KMS-11 (cell line): ENCODE data around the gene GRID2.

Experiments
- H2AFZ ChIP-seq: fragments of 200-600 bp; sonication (generic); 2 replicates; pipeline ENCODE4 v1.6.1; 2016; ENCODE audit warnings: antibody characterized with exemption, mixed run types, low read depth
- H3K27ac ChIP-seq: fragments of 200-600 bp; sonication (generic); 2 replicates; pipeline ENCODE4 v1.6.1; 2016; ENCODE audit warnings: mild to moderate bottlenecking, mixed run types
- H3K27me3 ChIP-seq: fragments of 200-600 bp; sonication (generic); 2 replicates; pipeline ENCODE4 v1.6.1; 2017; ENCODE audit warnings: mild to moderate bottlenecking, low read depth, mixed run types, moderate library complexity; ENCODE audit not compliant: insufficient read depth
- H3K36me3 ChIP-seq: fragments of 200-600 bp; sonication (generic); 2 replicates; pipeline ENCODE4 v1.6.1; 2017; ENCODE audit warnings: mild to moderate bottlenecking, mixed run types; ENCODE audit not compliant: insufficient read depth
- H3K4me1 ChIP-seq: fragments of 200-600 bp; sonication (generic); 2 replicates; pipeline ENCODE4 v1.6.1; 2016; ENCODE audit warnings: mild to moderate bottlenecking, low read depth, mixed run types; ENCODE audit not compliant: poor library complexity, severe bottlenecking
- H3K4me2 ChIP-seq: fragments of 200-600 bp; sonication (generic); 2 replicates; pipeline ENCODE4 v1.7.0; 2016; ENCODE audit warnings: mild to moderate bottlenecking, mixed run types
- H3K4me3 ChIP-seq: fragments of 200-600 bp; sonication (generic); IDR thresholded peaks from 2 replicates; pipeline ENCODE4 v1.6.1; 2017; ENCODE audit warnings: low read depth, low read length, mixed read lengths; ENCODE audit not compliant: insufficient read depth
- H3K79me2 ChIP-seq: fragments of 200-600 bp; sonication (generic); 2 replicates; pipeline ENCODE4 v1.6.1; 2016; ENCODE audit warnings: low read depth, mixed run types; ENCODE audit not compliant: insufficient read depth
- H3K9ac ChIP-seq: fragments of 200-600 bp; sonication (generic); 2 replicates; pipeline ENCODE4 v1.6.1; 2016; ENCODE audit warnings: mild to moderate bottlenecking, mixed run types
- H4K20me1 ChIP-seq: fragments of 200-600 bp; sonication (generic); 2 replicates; pipeline ENCODE4 v1.6.1; 2016; ENCODE audit warnings: mild to moderate bottlenecking, mixed run types; ENCODE audit not compliant: insufficient read depth
- TF ChIP-seq, protein P1 (sequence below): fragments of 200-600 bp; sonication (generic); conservative IDR thresholded peaks from 2 replicates; pipeline ENCODE4 v1.6.1; 2017; ENCODE audit warnings: low read depth, mild to moderate bottlenecking, antibody characterized with exemption, low read length, moderate library complexity, mixed read lengths

GRID2 gene

DNA sequence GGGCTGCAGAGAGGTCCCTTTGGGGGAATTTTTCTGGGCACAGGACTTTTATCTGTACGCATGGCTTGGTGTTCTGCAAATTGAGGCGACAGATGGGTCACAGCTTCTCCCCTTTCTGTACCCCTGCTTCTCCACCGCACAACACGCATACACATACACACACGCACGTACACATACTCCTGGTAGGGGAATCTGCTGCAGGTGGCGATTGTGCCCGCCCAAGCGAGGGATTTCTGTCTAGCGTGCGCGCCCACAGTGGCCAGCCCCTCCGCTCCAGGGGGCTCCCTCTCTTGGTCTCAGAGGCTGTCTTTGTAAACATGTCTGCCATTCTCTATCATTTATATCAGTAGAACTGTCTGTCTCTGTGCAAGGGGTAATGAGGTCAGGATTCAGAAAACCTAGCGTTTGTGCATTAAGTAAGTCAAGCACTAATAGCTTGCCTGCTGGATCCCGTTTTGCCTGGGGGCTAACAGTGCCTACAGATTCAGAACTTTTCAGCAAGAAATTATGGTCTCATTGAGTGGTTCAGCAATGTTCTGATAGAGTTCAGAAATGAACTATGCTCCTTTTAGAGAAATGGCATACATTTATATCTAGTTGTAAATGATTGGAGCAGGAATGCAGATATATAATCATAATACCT, 2.2 kb downstream of the GRID2 start:
- Histone ChIP-seq H2AFZ (no peak overlapping the region), H3K4me2 (no peak overlapping the region), H3K27ac (no peak overlapping the region), H4K20me1 (no peaks in the 10 kb centered on the region), H3K4me1 (no peaks in the 10 kb centered on the region), H3K27me3 (no peaks in the 10 kb centered on the region), H3K4me3 (no peak overlapping the region), H3K9ac (no peak overlapping the region), H3K36me3 (no peaks in the 10 kb centered on the region), H3K79me2 (no peaks in the 10 kb centered on the region)
- TF ChIP-seq, protein P1, sequence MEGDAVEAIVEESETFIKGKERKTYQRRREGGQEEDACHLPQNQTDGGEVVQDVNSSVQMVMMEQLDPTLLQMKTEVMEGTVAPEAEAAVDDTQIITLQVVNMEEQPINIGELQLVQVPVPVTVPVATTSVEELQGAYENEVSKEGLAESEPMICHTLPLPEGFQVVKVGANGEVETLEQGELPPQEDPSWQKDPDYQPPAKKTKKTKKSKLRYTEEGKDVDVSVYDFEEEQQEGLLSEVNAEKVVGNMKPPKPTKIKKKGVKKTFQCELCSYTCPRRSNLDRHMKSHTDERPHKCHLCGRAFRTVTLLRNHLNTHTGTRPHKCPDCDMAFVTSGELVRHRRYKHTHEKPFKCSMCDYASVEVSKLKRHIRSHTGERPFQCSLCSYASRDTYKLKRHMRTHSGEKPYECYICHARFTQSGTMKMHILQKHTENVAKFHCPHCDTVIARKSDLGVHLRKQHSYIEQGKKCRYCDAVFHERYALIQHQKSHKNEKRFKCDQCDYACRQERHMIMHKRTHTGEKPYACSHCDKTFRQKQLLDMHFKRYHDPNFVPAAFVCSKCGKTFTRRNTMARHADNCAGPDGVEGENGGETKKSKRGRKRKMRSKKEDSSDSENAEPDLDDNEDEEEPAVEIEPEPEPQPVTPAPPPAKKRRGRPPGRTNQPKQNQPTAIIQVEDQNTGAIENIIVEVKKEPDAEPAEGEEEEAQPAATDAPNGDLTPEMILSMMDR = no peak

GRCh38 chr4:92307181-92307580, 3.4 kb downstream of the GRID2 start:
- no peak overlapping the region for H3K4me3 ChIP-seq
- no peaks in the 10 kb centered on the region for H3K4me1 ChIP-seq
- no peaks in the 10 kb centered on the region for H3K27me3 ChIP-seq
- no peak overlapping the region for H2AFZ ChIP-seq
- H3K27ac ChIP-seq = no peak overlapping the region
- no peaks in the 10 kb centered on the region for H3K79me2 ChIP-seq
- H3K9ac ChIP-seq = no peak overlapping the region
- no peaks in the 10 kb centered on the region for H3K36me3 ChIP-seq
- H3K4me2 ChIP-seq = no peak overlapping the region
- H4K20me1 ChIP-seq = no peaks in the 10 kb centered on the region
- TF ChIP-seq, protein P1 = no peak

- Histone ChIP-seq H3K4me2 (no peak overlapping the region), H3K27ac (no peak overlapping the region), H3K9ac (no peak overlapping the region), H3K36me3 (no peaks in the 10 kb centered on the region), H3K4me3 (no peak overlapping the region), H3K79me2 (no peaks in the 10 kb centered on the region), H3K27me3 (no peaks in the 10 kb centered on the region), H2AFZ (no peak overlapping the region), H3K4me1 (no peaks in the 10 kb centered on the region), H4K20me1 (no peaks in the 10 kb centered on the region)
- TF ChIP-seq, protein P1 = no peak
Measured at GRCh38 chr4:92307866-92308265, 4.1 kb downstream of the GRID2 start.

DNA sequence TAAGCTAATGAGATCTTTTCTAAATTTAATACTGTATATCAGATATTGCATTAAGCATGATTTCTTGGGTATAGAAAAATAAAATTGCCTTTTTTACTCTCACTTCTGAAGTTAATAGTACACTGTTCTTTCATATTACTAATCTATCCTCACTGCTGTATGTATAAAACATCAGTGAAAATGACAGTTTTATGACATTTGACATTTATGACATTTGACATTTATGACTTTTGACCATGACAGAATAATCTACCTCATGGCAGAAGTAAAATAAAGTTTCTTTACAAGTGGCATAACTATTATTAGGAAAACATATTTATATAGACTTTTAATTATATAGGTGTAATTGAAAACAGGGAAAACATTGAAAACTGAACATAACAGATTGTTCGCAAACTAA, 13.3 kb downstream of the GRID2 start:
- Histone ChIP-seq H3K27ac (no peak overlapping the region), H3K27me3 (no peaks in the 10 kb centered on the region), H3K79me2 (no peaks in the 10 kb centered on the region), H3K4me3 (no peak overlapping the region), H2AFZ (no peak overlapping the region), H3K9ac (no peak overlapping the region), H4K20me1 (no peaks in the 10 kb centered on the region), H3K4me1 (no peaks in the 10 kb centered on the region), H3K4me2 (no peak overlapping the region), H3K36me3 (no peaks in the 10 kb centered on the region)
- TF ChIP-seq, protein P1 = no peak
